OCI-LY7 (cell line): ENCODE results near the gene RPL39L. TPM values are rescaled to one million over a fixed set of nuclear protein-coding genes. Genes with fewer than 3 reads are reported as not detected.

Experiments used
- Bru-seq: library from RNA; stranded (reverse); fragments of 400-500 nt; gene quantifications from one replicate; lab custom pipeline; 2021; lab: Mats Ljungman, UMichigan
- BruChase-seq, 2 experiments: library from RNA; stranded (reverse); fragments of 400-500 nt; gene quantifications; one replicate each; lab custom pipeline; 2021; lab: Mats Ljungman, UMichigan
- BruUV-seq: library from RNA; stranded (reverse); fragments of 400-500 nt; replicated peaks from 2 replicates; lab custom pipeline; 2021; lab: Mats Ljungman, UMichigan
- CTCF ChIA-PET: fragments of 300-600 bp; sonication (Branson Sonifier 250); formaldehyde crosslinking; loops from one replicate; lab custom pipeline; 2022; ENCODE audit warnings: antibody characterized with exemption; ENCODE audit not compliant: unreplicated experiment; lab: Charles Lee
- POLR2A ChIA-PET: fragments of 300-600 bp; sonication (Branson Sonifier 250); formaldehyde crosslinking; loops from one replicate; lab custom pipeline; 2022; ENCODE audit warnings: antibody characterized with exemption; lab: Charles Lee
- DNase-seq: peaks from one replicate; pipeline ENCODE4 v3.0.0-alpha.2; 2015; ENCODE audit warnings: low spot score
- H2AFZ ChIP-seq: fragments of 200-600 bp; sonication (generic), shearing (Covaris generic); 2 replicates; pipeline ENCODE4 v1.6.1; 2014; ENCODE audit warnings: mild to moderate bottlenecking, antibody characterized with exemption, low read length, moderate library complexity
- H3K27ac ChIP-seq: fragments of 200-600 bp; sonication (generic); 2 replicates; pipeline ENCODE4 v1.5.1; 2014; ENCODE audit warnings: mixed run types, low read depth, mild to moderate bottlenecking, moderate library complexity, low read length, inconsistent platforms; ENCODE audit not compliant: poor library complexity, severe bottlenecking
- H3K36me3 ChIP-seq: fragments of 200-600 bp; sonication (generic); 2 replicates; pipeline ENCODE4 v1.6.1; 2014; ENCODE audit warnings: mild to moderate bottlenecking, antibody characterized with exemption, low read length, moderate library complexity, mixed read lengths; ENCODE audit not compliant: insufficient read depth
- H3K4me1 ChIP-seq: fragments of 200-600 bp; sonication (generic); 2 replicates; pipeline ENCODE4 v1.5.1; 2014; ENCODE audit warnings: mild to moderate bottlenecking, low read length; ENCODE audit not compliant: insufficient read depth, poor library complexity, severe bottlenecking
- H3K4me2 ChIP-seq: fragments of 200-600 bp; sonication (generic); 2 replicates; pipeline ENCODE4 v1.6.1; 2014; ENCODE audit warnings: mild to moderate bottlenecking, low read length
- H3K4me3 ChIP-seq: fragments of 200-600 bp; sonication (generic); 2 replicates; pipeline ENCODE4 v1.5.1; 2014; ENCODE audit warnings: mild to moderate bottlenecking, low read depth, low read length; ENCODE audit not compliant: poor library complexity, severe bottlenecking
- H3K79me2 ChIP-seq: fragments of 200-600 bp; sonication (generic); 2 replicates; pipeline ENCODE4 v1.6.1; 2016; ENCODE audit warnings: low read depth, mild to moderate bottlenecking, low read length, moderate library complexity, mixed read lengths; ENCODE audit not compliant: insufficient read depth
- H3K9me2 ChIP-seq: fragments of 200-600 bp; sonication (generic); 2 replicates; pipeline ENCODE4 v1.6.1; 2016; ENCODE audit warnings: mild to moderate bottlenecking, low read length, mixed read lengths; ENCODE audit not compliant: insufficient read depth
- H3K9me3 ChIP-seq: fragments of 200-600 bp; sonication (generic); 2 replicates; pipeline ENCODE4 v1.6.1; 2014; ENCODE audit warnings: mild to moderate bottlenecking, mixed run types, low read length, mixed read lengths
- H4K20me1 ChIP-seq: fragments of 200-600 bp; sonication (generic); 2 replicates; pipeline ENCODE4 v1.6.1; 2014; ENCODE audit warnings: mild to moderate bottlenecking, antibody characterized with exemption, low read length, moderate library complexity, mixed read lengths; ENCODE audit not compliant: insufficient read depth
- CTCF ChIP-seq: fragments of 200-600 bp; sonication (generic); conservative IDR thresholded peaks from 2 replicates; pipeline ENCODE4 v1.5.1; 2014; ENCODE audit warnings: mild to moderate bottlenecking, antibody characterized with exemption, low read length, moderate library complexity, mixed read lengths
- EZH2phosphoT487 ChIP-seq: fragments of 200-600 bp; sonication (generic); IDR thresholded peaks from 2 replicates; pipeline ENCODE4 v1.6.1; 2018; ENCODE audit warnings: low read depth, borderline replicate concordance, mild to moderate bottlenecking, mixed run types, antibody characterized with exemption, low read length, moderate library complexity, mixed read lengths
- intact Hi-C: fragments of 100-400 bp; cut with micrococcal nuclease; formaldehyde crosslinking; loops from one replicate; pipeline ENCODE4 v1.10.0; 2022; ENCODE audit not compliant: unreplicated experiment
- long read RNA-seq: library from polyadenylated mRNA; stranded (forward); transcript quantifications from one replicate; pipeline ENCODE4 v2.0.0, GENCODE V29; 2022
- total RNA-seq, 2 experiments: library from RNA; depleted of rRNA in 1 of 2; stranded (reverse); fragments of >200 nt in 1 of 2; shearing (Covaris generic) in 1 of 2; gene quantifications; 2 replicates each; pipeline ENCODE4 v1.2.3, GENCODE V29; 2014 to 2022

The RPL39L gene
- 79.2 and 92.2 TPM in 2 replicates for total RNA-seq (2014; rRNA removed; shearing (Covaris generic))
- total RNA-seq (2022): 46.2 and 46.5 TPM in 2 replicates
- Bru-seq, nascent RNA: percentile 53 among the genes with signal in this experiment
- percentile 53 among the genes with signal in this experiment for BruChase-seq, experiment 1, labeled RNA remaining after a 6-hour chase
- BruChase-seq, experiment 2, labeled RNA remaining after a 2-hour chase: percentile 53 among the genes with signal in this experiment
- long read RNA-seq, transcript RPL39L-201 (3 exons, 756 nt): major isoform, 77 of 93 reads
- long read RNA-seq, partial matches to known transcripts: 11 of 93 reads
- long read RNA-seq, other reads (novel, unspliced or antisense): 2 of 93 reads

GRCh38 chr3:187139126-187139894 lies at the start of gene RPL39L:
TSS of gene RPL39L (minus strand) at chr3:187139496. CDS start at chr3:187121300, 18,196 bp downstream.
- peak within 1 kb of the TSS; percentile 86 for H3K27ac ChIP-seq
- no peaks in the 10 kb centered on the region for H4K20me1 ChIP-seq
- TF ChIP-seq EZH2phosphoT487 (no peak), CTCF (peak; percentile 99)
- ChIA-PET CTCF (interaction anchor here (0.5 to 1.9 kb wide), 9 partner anchors 10 to 513 kb away, joined by 3 to 9 read pairs (median 4); no protein-coding TSS in a partner anchor), POLR2A (interaction anchor here (0.5 to 3.5 kb wide), 25 partner anchors 9 to 803 kb away, joined by 3 to 27 read pairs (median 3); no protein-coding TSS in a partner anchor)
- peaks cover 15% of the 10 kb centered on the region for H3K4me1 ChIP-seq
- no peaks in the 10 kb centered on the region for H3K9me2 ChIP-seq
- peaks cover 44% of the 10 kb centered on the region for H3K9me3 ChIP-seq
- intact Hi-C loops: loop anchor here (5.0 kb wide), 2 partner anchors 112 to 127 kb away; no protein-coding TSS in a partner anchor
- H3K79me2 ChIP-seq: peaks cover 14% of the 10 kb centered on the region; the same call in 1 of the 2 replicates
- peak within 1 kb of the TSS; percentile 86 for H2AFZ ChIP-seq
- H3K4me3 ChIP-seq: peak within 1 kb of the TSS; percentile 75
- peak within 1 kb of the TSS; percentile 87 for H3K4me2 ChIP-seq
- BruUV-seq: no TSS peak
- peaks cover 32% of the 10 kb centered on the region for H3K36me3 ChIP-seq
- DNase-seq: peak; percentile 98

- ChIA-PET CTCF (no interaction called here), POLR2A (interaction anchor here (0.7 to 1.6 kb wide), 6 partner anchors 9 to 87 kb away, joined by 3 to 8 read pairs (median 4); partner anchors contain the start of genes RPL39L and RTP1)
- Histone ChIP-seq H3K9me2 (no peaks in the 10 kb centered on the region), H3K79me2 (no peaks in the 10 kb centered on the region), H3K9me3 (no peaks in the 10 kb centered on the region; the same call in 1 of the 2 replicates), H3K4me2 (peak overlapping the region; percentile 56), H2AFZ (no peak overlapping the region), H3K4me3 (no peak overlapping the region), H3K27ac (peak overlapping the region; percentile 13), H3K4me1 (peaks cover 40% of the 10 kb centered on the region), H4K20me1 (no peaks in the 10 kb centered on the region), H3K36me3 (no peaks in the 10 kb centered on the region)
- TF ChIP-seq CTCF (no peak), EZH2phosphoT487 (no peak)
- intact Hi-C loops: no loop called here
- DNase-seq: peak; percentile 68
- no TSS peak for BruUV-seq
Observed at GRCh38 chr3:187188931-187189330, 49.6 kb upstream of the RPL39L start.
